Subcutaneous adipose tissue (tissue), 4 donors: ENCODE measurements around the gene SCG3. TPM values are rescaled to one million over a fixed set of nuclear protein-coding genes. Genes with fewer than 3 reads are reported as not detected.

Source experiments
- CTCF ChIP-seq: fragments of 450-650 bp; IDR thresholded peaks from one replicate; pipeline ENCODE4 v1.5.1; 2016; ENCODE audit warnings: low read depth, mild to moderate bottlenecking, control low read depth, antibody characterized with exemption, moderate library complexity
- total RNA-seq, 4 donors: library from RNA; depleted of rRNA; stranded (reverse); fragments of >200 nt; gene quantifications; one replicate each; pipeline ENCODE4 v1.1.0, GENCODE V29; 2016

The SCG3 gene
- total RNA-seq, 4 donors from 2014 or later, result not detected

GRCh38 chr15:51688863-51689262, 7.6 kb downstream of the SCG3 start:
- no peak for TF ChIP-seq CTCF

GRCh38 chr15:51692154-51692553, 10.9 kb downstream of the SCG3 start:
- no peak for TF ChIP-seq CTCF

GRCh38 chr15:51696566-51696965, 15.3 kb downstream of the SCG3 start:
- TF ChIP-seq CTCF, result no peak

GRCh38 chr15:51697163-51697562, 15.9 kb downstream of the SCG3 start:
- no peak for TF ChIP-seq CTCF

GRCh38 chr15:51699373-51699772, 18.1 kb downstream of the SCG3 start:
- TF ChIP-seq CTCF, result no peak

- TF ChIP-seq CTCF, result no peak
These were observed 21.4 kb downstream of the SCG3 start for GRCh38 chr15:51702710-51703109.

- no peak for TF ChIP-seq CTCF
These were observed 25.0 kb downstream of the SCG3 start for GRCh38 chr15:51706291-51706690.
